ENCODE data around the gene MIEN1. TPM values are rescaled to one million over a fixed set of nuclear protein-coding genes. Genes with fewer than 3 reads are reported as not detected.
"Not testable (repeated sequence)": the region's sequence is repeated elsewhere in the genome, so short reads cannot be mapped to it uniquely, and the experiment has no call there.

Gene MIEN1
- total RNA-seq, 1 donor from 2014 or later, result 48.5 TPM

DNA sequence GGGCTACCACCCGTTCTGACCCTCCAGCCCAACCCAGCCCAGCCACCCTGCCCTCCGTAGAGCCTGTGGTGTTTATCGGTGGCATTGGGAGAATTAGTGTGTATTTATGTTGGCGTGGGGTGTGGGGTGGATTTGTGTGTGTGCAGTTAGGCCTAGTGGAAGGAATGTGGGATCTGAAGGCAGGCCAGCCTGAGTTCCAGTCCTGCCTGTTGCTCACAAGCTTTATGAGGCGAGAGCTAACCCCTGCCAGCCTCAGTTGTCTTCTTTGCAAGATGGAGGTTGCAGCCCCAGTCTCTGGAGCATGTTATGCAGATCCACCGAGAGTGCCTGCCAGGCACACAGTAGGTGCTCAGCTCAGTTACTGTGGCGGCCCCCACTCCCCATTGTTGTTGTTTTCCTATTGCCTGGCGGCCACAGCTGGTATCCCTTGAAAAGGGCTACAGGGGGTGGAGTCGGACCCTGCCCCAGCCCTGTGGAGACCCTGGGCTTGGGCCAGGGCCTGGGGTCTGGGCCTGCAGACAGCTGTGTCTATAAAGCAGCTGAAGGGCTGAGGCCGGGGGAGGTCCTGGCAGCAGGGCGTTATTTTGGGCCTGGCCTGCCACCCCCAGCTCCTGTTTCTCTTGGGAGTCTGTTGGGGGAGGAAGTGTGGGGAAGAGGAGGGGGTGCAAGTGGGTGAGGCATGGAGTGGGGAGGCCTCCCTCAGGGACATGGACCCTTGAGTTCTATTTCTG lies 25.3 kb downstream of the MIEN1 start:
- DNase-seq (ENCODE audit: low spot score), result no peak

GRCh38 chr17:39703913-39704312 lies 26.4 kb downstream of the MIEN1 start:
- no peak for DNase-seq (ENCODE audit: low spot score)
- intact Hi-C loops (cut with DNase I), result no loop called here

More for the DNA sequence above, 25.3 kb downstream of the MIEN1 start:
- intact Hi-C loops (cut with DNase I), result no loop called here

DNA sequence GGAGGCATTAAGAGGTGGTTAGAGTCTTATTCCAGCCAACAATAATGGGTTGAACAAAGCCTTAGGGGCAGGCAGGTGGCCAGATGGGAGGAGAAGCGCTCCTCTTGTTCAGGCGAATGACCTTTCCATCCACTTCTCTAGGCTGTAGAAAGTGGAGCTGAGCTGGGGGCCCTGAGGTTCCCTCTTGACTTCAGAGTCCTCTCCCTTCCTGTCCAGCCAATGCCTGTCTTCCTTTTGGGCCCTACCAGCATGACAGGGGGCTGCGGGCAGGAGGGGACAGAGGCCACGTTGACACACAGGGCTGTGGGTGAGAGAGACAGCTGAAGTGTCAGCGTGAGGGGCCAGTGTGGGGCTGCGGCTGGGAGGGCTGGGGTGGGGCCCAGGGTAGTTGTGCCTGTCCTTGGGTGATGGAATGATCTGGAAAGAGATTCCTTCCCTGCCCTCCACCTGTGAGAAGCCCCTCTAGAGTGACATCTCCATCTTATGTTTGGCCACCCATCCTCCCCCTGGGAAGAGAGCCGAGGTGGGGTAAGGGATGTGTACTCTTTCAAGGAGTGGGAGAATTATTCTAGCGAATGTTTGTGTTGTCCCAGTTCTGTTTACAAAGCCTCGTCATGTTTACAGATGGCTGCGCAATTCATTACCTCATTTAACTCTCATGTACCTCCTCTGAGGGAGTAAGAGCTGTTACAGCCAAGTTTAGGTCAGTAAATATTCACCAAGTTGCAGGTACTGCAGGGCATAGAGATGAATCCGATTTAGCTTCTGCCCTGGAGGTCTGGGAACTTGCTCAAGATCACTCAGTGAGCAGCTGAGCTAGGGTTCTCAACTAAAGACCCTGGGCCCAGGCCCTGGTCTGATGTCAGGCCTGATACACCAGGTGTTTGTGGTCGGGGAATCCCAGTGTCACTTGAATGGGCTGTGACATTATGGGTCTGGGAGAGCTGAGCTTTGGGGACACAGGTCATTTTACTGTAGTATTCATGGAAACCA lies 27.1 kb downstream of the MIEN1 start:
- no peak for DNase-seq (ENCODE audit: low spot score)
- intact Hi-C loops (cut with DNase I), result no loop called here

- intact Hi-C loops (cut with DNase I), result no loop called here
- DNase-seq (ENCODE audit: low spot score), result no peak
Observed at GRCh38 chr17:39701784-39702422, 28.4 kb downstream of the MIEN1 start.

GRCh38 chr17:39701012-39701783 lies 29.1 kb downstream of the MIEN1 start:
- intact Hi-C loops (cut with DNase I), result no loop called here
- DNase-seq (ENCODE audit: low spot score), result no peak

- intact Hi-C loops (cut with DNase I), result no loop called here
Observed at GRCh38 chr17:39700148-39700987, 30.0 kb downstream of the MIEN1 start.

GRCh38 chr17:39699818-39700147 lies 30.5 kb downstream of the MIEN1 start, which contains the start of gene ERBB2:
Gene ERBB2 (plus strand): TSS chr17:39700064. CDS start chr17:39700239, 175 bp downstream.
- no peak for DNase-seq (ENCODE audit: low spot score)
- intact Hi-C loops (cut with DNase I), result no loop called here

More at GRCh38 chr17:39700148-39700987, 30.0 kb downstream of the MIEN1 start:
- DNase-seq (ENCODE audit: low spot score), result no peak

GRCh38 chr17:39699157-39699817 lies 31.0 kb downstream of the MIEN1 start:
- intact Hi-C loops (cut with DNase I), result not testable (repeated sequence)

DNA sequence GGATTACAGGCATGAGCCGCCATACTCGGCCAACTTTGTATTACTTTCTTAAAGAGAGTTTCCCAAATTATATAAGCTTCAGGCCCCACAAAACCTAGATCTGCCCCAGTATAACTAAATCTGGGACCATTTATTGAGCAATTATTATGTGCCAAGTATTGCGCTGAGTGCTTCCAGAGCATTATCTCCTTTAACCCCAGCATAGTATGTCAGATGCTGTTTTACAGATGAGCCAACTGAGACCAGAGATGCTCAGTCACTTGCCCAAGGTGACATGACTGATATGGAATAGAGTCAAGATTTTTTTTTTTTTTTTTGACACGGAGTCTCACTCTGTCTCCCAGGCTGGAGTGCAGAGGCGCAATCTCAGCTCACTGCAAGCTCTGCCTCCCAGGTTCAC lies 32.4 kb downstream of the MIEN1 start:
- no peak for DNase-seq (ENCODE audit: low spot score)
- intact Hi-C loops (cut with DNase I), result no loop called here

More at GRCh38 chr17:39699157-39699817, 31.0 kb downstream of the MIEN1 start:
- not testable (repeated sequence) for DNase-seq (ENCODE audit: low spot score)

DNA sequence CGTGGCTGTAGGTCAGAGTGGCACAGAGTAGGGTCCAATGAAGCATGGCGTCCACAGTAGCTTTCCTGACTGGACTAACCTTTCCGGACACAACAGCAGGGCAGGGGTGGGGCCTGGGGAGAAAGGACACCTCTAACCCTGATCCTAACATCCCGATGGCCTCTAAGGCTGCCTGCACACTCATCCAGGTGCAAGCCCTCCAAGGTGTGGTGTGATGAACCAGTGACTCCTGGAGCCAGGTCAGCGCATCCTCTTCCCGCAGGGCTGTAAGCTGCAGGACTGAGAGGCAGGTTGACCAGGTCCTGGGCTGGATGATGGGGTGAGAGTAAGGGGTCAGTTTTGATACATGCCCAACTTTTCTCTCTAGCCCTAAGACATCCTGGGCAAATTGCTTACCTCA lies 33.6 kb downstream of the MIEN1 start:
- intact Hi-C loops (cut with DNase I), result no loop called here
- DNase-seq (ENCODE audit: low spot score), result no peak

GRCh38 chr17:39695089-39695474 lies 35.2 kb downstream of the MIEN1 start:
- DNase-seq (ENCODE audit: low spot score), result no peak
- intact Hi-C loops (cut with DNase I), result no loop called here

- intact Hi-C loops (cut with DNase I), result no loop called here
- no peak for DNase-seq (ENCODE audit: low spot score)
Observed at GRCh38 chr17:39694593-39694992, 35.7 kb downstream of the MIEN1 start.

GRCh38 chr17:39688945-39689344 lies 41.4 kb downstream of the MIEN1 start:
- no peak for DNase-seq (ENCODE audit: low spot score)
- intact Hi-C loops (cut with DNase I), result no loop called here

DNA sequence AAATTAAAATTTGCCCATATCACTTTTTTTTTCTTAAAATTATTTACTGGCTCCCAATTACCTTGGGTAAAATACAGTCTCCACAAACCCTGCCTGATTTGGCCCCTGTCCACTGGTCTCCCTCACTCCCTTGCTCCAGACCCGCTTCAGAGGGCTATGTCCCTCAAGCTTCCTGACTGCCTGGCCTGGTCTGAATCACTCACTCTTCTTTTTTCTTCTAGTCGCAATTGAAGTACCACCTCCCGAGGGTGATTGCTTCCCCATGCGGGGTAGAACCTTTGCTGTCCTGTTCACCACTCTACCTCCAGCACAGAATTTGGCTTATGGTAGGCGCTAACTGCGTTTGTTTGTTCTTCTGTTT lies 41.9 kb downstream of the MIEN1 start:
- intact Hi-C loops (cut with DNase I), result no loop called here
- no peak for DNase-seq (ENCODE audit: low spot score)

DNA sequence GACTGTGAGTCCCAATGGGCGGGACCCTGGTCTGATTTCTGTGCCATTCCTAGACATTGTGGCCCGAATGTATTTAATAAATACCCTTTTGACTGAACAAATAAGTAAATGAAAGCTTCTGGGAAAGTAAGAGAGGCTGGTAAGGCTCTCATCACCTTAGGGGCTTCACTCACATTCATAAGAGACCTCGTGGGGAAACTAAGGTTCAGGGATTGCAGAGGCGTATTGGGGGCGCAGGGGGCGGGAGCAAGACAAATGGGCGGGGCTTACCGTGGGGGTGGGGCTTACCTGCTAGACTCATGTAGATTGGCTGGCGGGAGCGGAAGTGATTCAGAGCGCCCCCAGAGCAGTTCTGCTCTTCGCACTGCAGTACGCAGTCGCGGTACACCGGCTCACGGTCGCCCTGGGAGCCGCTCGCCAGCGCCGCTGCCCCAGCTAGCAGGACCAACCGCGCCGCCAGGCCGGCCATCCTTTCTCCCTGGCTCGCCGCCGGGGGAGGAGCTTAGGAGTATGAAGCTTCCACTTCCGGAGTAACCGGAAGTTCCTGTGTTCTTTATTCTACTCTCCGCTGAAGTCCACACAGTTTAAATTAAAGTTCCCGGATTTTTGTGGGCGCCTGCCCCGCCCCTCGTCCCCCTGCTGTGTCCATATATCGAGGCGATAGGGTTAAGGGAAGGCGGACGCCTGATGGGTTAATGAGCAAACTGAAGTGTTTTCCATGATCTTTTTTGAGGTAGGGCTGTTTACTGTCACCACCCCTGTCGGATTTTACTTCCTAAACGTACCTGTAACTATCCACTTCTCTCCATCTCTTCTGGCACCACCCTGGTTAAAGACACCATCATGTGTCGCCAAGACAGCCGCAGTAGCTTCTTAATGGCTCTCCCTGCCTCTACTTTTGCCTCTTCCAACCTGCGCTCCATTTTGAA lies 42.5 kb downstream of the MIEN1 start, which contains the start of gene PGAP3:
TSS of gene PGAP3 (minus strand) at position 512 of the 929 bp plus-strand sequence. CDS start at position 469, 43 bp downstream.
- DNase-seq (ENCODE audit: low spot score), result peak; percentile 87
- intact Hi-C loops (cut with DNase I), result no loop called here

GRCh38 chr17:39687101-39687545 lies 43.2 kb downstream of the MIEN1 start:
- DNase-seq (ENCODE audit: low spot score), result no peak
- intact Hi-C loops (cut with DNase I), result no loop called here

Data from cardiac septum (tissue), 1 donor.